ENCODE measurements around the gene TJP1. TPM values are rescaled to one million over a fixed set of nuclear protein-coding genes. Genes with fewer than 3 reads are reported as not detected.

The TJP1 gene
- total RNA-seq, 2 experiments from 2014 or later: not detected

- CTCF ChIA-PET: no interaction called here
- Mint-ChIP-seq H3K27me3 (peaks cover 39% of the 10 kb centered on the region), H3K4me3 (no peak overlapping the region), H3K27ac (no peak overlapping the region), H3K4me1 (ENCODE audit: low read depth) (no peaks in the 10 kb centered on the region), H3K9me3 (peaks cover 2% of the 10 kb centered on the region), H3K36me3 (ENCODE audit: low read depth) (no peaks in the 10 kb centered on the region)
- no peak for TF ChIP-seq CTCF (IDR thresholded peaks at IDR 0.05)
- intact Hi-C loops (cut with micrococcal nuclease): no loop called here
- POLR2A ChIA-PET: no interaction called here
- ATAC-seq: no peak
- no peak for DNase-seq
These were observed 17.8 kb upstream of the TJP1 start for GRCh38 chr15:29840054-29840453.

DNA sequence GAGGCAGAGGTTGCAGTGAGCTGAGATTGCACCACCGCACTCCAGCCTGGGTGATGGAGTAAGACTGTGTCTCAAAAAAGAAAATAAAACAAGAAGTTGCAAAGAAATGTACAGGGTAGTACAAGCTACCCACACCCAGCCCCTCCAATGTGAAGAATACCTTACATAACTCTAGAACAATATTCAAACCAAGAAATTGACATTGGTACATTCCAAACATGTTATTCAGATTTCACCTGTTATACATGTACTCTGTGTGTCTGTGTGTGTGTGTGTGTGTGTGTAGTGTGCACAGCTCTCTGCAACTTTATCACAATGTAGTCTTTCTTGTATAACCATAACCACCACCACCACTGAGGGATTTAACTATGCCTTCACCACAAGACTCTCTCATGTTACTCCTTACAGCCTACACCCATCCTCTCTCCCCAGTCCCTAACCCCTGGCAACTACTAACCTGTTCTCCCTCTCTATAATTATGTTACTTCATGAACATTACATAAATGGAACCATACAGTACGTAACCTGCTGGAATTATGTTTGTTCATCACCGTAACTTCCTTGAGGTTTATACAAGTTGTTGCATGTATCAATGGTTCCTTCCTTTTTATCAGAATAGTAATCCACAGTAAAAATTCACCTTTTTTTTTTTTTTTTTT, 16.2 kb upstream of the TJP1 start:
- CTCF ChIA-PET: no interaction called here

DNA sequence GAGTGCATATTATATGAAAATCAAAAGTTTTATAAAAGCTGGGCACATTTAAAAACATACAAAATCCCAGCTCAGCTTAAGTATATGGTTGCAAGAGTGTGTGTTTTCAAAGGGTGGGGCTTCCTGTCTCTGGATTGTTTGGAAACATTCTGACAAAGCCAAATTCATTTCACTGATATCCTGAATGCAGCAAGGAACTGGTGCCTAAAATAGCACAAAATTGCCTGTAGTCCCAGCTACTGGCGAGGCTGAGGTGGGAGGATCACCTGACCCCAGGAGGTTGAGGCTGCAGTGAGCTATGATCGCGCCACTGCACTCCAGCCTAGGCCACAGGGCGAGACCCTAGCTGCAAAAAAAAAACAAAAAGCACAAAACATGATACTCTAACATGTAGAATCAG, 13.0 kb upstream of the TJP1 start:
- no peak for TF ChIP-seq CTCF (IDR thresholded peaks at IDR 0.05)
- H3K4me1 Mint-ChIP-seq (ENCODE audit: low read depth): no peaks in the 10 kb centered on the region
- no peaks in the 10 kb centered on the region for H3K36me3 Mint-ChIP-seq (ENCODE audit: low read depth)
- peaks cover 4% of the 10 kb centered on the region for H3K9me3 Mint-ChIP-seq
- no peak overlapping the region for H3K4me3 Mint-ChIP-seq
- no peak overlapping the region for H3K27ac Mint-ChIP-seq
- ChIA-PET POLR2A (no interaction called here), CTCF (no interaction called here)
- peaks cover 38% of the 10 kb centered on the region for H3K27me3 Mint-ChIP-seq
- DNase-seq: no peak
- no peak for ATAC-seq
- intact Hi-C loops (cut with micrococcal nuclease): no loop called here

More for the DNA sequence above, 16.2 kb upstream of the TJP1 start:
- Mint-ChIP-seq H3K27ac (no peak overlapping the region), H3K9me3 (peaks cover 2% of the 10 kb centered on the region), H3K4me1 (ENCODE audit: low read depth) (no peaks in the 10 kb centered on the region), H3K4me3 (no peak overlapping the region), H3K36me3 (ENCODE audit: low read depth) (no peaks in the 10 kb centered on the region), H3K27me3 (peaks cover 31% of the 10 kb centered on the region)
- DNase-seq (no peak), ATAC-seq (no peak)
- intact Hi-C loops (cut with micrococcal nuclease): no loop called here
- POLR2A ChIA-PET: no interaction called here
- TF ChIP-seq CTCF (IDR thresholded peaks at IDR 0.05): no peak

DNA sequence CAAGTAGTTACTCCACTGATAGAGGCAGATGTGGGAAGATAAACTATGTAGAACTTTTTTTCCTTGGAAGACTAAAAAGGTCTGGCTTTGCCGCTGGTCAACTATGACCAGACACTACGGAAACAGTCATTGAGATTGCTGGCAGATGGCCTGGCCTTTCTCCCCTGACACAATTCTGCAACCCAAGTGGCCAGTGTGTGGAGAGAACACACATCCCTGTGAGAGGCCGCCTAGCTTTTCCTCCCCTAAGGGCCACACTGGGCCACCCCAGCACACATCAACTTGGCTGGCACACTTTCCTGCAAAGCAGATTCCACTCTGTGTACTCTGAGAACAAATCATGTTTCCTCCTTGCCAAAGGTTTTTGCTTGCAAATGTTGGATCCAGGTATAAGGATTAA, 10.4 kb upstream of the TJP1 start:
- H3K4me1 Mint-ChIP-seq (ENCODE audit: low read depth): no peaks in the 10 kb centered on the region
- POLR2A ChIA-PET: no interaction called here
- H3K36me3 Mint-ChIP-seq (ENCODE audit: low read depth): no peaks in the 10 kb centered on the region
- no peak overlapping the region for H3K4me3 Mint-ChIP-seq
- no peak for ATAC-seq
- H3K27ac Mint-ChIP-seq: no peak overlapping the region
- H3K27me3 Mint-ChIP-seq: peaks cover 36% of the 10 kb centered on the region
- no peak for DNase-seq
- CTCF ChIA-PET: no interaction called here
- intact Hi-C loops (cut with micrococcal nuclease): no loop called here
- no peak for TF ChIP-seq CTCF (IDR thresholded peaks at IDR 0.05)
- H3K9me3 Mint-ChIP-seq: peaks cover 3% of the 10 kb centered on the region

- POLR2A ChIA-PET: no interaction called here
- intact Hi-C loops (cut with micrococcal nuclease): no loop called here
These were observed 4.9 kb upstream of the TJP1 start for GRCh38 chr15:29826908-29827820.

More at GRCh38 chr15:29826908-29827820, 4.9 kb upstream of the TJP1 start:
- ATAC-seq (no peak), DNase-seq (no peak)
- Mint-ChIP-seq H3K4me1 (ENCODE audit: low read depth) (peaks cover 17% of the 10 kb centered on the region), H3K4me3 (no peak overlapping the region), H3K27ac (no peak overlapping the region), H3K36me3 (ENCODE audit: low read depth) (peaks cover 6% of the 10 kb centered on the region), H3K9me3 (peaks cover 7% of the 10 kb centered on the region), H3K27me3 (peaks cover 44% of the 10 kb centered on the region)
- TF ChIP-seq CTCF (IDR thresholded peaks at IDR 0.05): no peak
- CTCF ChIA-PET: no interaction called here
